ENCODE results near the gene IP6K1.
"Not testable (repeated sequence)": the region's sequence is repeated elsewhere in the genome, so short reads cannot be mapped to it uniquely, and the experiment has no call there.

The IP6K1 gene

DNA sequence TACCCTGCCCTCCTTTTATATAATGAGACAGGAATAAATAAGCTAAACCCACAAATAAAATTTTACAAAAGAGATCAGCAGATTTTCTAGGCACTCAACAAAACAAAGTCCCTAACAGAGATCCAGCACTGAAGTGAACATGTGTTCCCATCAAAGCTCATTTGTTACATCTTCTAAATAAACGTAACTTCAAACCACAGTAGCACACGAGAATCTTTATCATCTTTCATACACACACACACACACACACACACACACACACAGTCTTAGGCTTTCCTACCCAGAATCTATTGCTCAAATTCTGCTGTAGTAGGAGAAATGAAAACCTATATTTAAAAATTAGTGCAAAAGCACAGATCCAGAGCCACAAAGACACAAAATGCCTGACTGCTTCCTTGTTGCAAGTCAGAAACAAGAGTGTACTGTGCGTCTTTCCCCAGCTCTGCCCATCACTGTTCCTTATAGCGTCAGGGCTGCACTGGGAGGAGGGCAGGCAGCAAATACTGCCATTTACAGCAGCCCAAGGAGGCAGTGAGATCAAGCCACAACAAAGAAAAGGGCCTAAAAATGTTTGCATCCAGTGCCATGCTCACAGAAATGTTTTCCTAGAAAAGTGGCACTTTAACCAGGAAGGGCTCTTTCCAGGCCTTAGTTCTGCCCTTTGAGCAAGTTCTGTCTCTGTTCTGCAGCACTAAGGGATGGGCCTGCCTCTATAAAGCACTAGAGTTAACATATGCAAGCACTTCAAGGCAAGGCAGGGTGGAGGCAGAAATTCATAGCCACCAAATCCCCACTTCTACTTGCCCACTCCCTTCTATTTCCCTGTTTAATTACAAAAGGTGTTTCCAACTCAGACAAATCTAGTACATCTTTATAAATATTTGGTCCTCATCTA is 6.0 kb downstream of the IP6K1 start:
- no peaks in the 10 kb centered on the region for H3K9me3 ChIP-seq (ENCODE audit: control extremely low read depth in 1 of 5, control insufficient read depth in 4 of 5, insufficient read depth in 2 of 5, low read depth in 1 of 5, low read length in 4 of 5)
- ChIA-PET CTCF (interaction anchor here (0.6 to 1.4 kb wide), 3 partner anchors 22 to 36 kb away, joined by 3 to 4 read pairs (median 3); partner anchors contain the start of gene INKA1), POLR2A (interaction anchor here (0.7 kb wide), 1 partner anchor 49 kb away, joined by 4 read pairs; no protein-coding TSS in a partner anchor)
- DNase-seq: no peak
- peak overlapping the region in 1 of 2 experiments; percentile 2 for H3K27ac ChIP-seq (ENCODE audit: insufficient read depth in 1 of 2, low read depth in 1 of 2, low read length in 2 of 2, poor library complexity in 1 of 2, severe bottlenecking in 2 of 2)
- WGBS (ENCODE audit: insufficient coverage): 81% methylated on average over 2 of the region's 4 CpGs
- H3K27me3 ChIP-seq (replicated peaks in 2 of 5; ENCODE audit: control insufficient read depth in 4 of 5, insufficient read depth in 5 of 5, low read length in 4 of 5): no peaks in the 10 kb centered on the region
- H3K36me3 ChIP-seq (ENCODE audit: control insufficient read depth in 4 of 4, insufficient read depth in 4 of 4, low read length in 3 of 4): peaks cover 13 to 45% (median 26%) of the 10 kb centered on the region in 4 experiments
- no peak overlapping the region for H3K4me3 ChIP-seq (ENCODE audit: control insufficient read depth in 1 of 7, extremely low read depth in 1 of 7, insufficient read depth in 4 of 7, low read depth in 2 of 7, low read length in 6 of 7)
- peaks cover 0 to 14% (median 6%) of the 10 kb centered on the region in 4 experiments for H3K4me1 ChIP-seq (ENCODE audit: control extremely low read depth in 1 of 4, control insufficient read depth in 4 of 4, insufficient read depth in 4 of 4, low read length in 3 of 4)

DNA sequence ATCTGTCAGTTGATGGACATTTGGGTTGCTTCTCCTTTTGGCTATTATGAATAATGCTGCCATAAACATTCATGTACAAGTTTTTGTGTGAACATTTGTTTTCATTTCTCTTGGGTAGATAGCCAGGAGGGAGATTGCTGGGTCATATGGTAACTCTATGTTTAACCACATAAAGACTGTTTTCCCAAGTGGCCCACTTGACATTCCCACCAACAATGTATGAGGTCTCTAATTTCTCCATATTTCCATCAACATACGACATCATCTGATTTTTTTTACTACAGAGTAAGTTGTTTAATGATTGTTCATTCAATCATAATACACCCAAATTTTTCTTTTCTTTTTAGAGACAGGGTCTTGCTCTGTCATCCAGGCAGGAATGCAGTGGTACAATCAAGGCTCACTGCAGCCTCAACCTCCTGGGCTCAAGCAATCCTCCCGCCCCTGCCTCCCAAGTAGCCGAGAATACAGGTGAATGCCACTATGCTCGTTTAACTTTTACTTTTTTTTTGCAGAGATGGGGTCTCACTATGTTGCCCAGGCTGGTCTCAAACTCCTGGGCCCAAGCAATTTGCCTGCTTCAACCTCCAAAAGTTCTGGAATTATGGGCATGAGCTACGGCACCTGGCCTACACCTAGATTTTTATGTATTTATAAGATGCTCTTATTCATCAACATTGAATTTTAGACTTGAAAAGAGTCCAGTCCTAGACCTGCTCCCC is 6.8 kb downstream of the IP6K1 start:
- CTCF ChIA-PET: interaction anchor here (0.6 to 0.7 kb wide), 2 partner anchors 24 to 35 kb away, joined by 3 read pairs; partner anchors contain the start of gene INKA1
- Histone ChIP-seq H3K27me3 (replicated peaks in 2 of 5; ENCODE audit: control insufficient read depth in 4 of 5, insufficient read depth in 5 of 5, low read length in 4 of 5) (no peaks in the 10 kb centered on the region), H3K4me1 (ENCODE audit: control extremely low read depth in 1 of 4, control insufficient read depth in 4 of 4, insufficient read depth in 4 of 4, low read length in 3 of 4) (peaks cover 0 to 7% (median 0%) of the 10 kb centered on the region in 4 experiments), H3K27ac (ENCODE audit: insufficient read depth in 1 of 2, low read depth in 1 of 2, low read length in 2 of 2, poor library complexity in 1 of 2, severe bottlenecking in 2 of 2) (no peak overlapping the region), H3K4me3 (ENCODE audit: control insufficient read depth in 1 of 7, extremely low read depth in 1 of 7, insufficient read depth in 4 of 7, low read depth in 2 of 7, low read length in 6 of 7) (no peak overlapping the region), H3K9me3 (ENCODE audit: control extremely low read depth in 1 of 5, control insufficient read depth in 4 of 5, insufficient read depth in 2 of 5, low read depth in 1 of 5, low read length in 4 of 5) (no peaks in the 10 kb centered on the region), H3K36me3 (ENCODE audit: control insufficient read depth in 4 of 4, insufficient read depth in 4 of 4, low read length in 3 of 4) (peaks cover 13 to 48% (median 28%) of the 10 kb centered on the region in 4 experiments)
- POLR2A ChIA-PET: no interaction called here
- no peak for DNase-seq
- 96% methylated on average over 3 of the region's 5 CpGs for WGBS (ENCODE audit: insufficient coverage)

DNA sequence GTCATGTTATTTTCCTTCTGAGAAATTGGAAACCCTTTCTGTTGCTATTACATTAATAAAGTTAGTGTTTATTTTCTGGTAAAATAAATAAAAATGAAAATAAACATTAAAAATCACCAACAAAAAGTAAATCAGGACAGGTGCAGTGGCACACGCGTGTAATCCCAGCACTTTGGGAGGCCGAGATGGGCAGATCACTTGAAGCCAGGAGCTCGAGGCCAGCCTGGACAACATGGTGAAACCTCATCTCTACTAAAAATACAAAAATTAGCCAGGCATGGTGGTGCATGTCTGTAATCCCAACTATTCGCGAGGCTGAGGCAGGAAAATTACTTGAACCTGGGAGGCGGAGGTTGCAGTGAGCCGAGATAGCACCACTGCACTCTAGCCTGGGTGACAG is 10.2 kb downstream of the IP6K1 start:
- H3K4me1 ChIP-seq (ENCODE audit: control extremely low read depth in 1 of 4, control insufficient read depth in 4 of 4, insufficient read depth in 4 of 4, low read length in 3 of 4); H3K27me3 ChIP-seq (replicated peaks in 2 of 5; ENCODE audit: control insufficient read depth in 4 of 5, insufficient read depth in 5 of 5, low read length in 4 of 5); H3K9me3 ChIP-seq (ENCODE audit: control extremely low read depth in 1 of 5, control insufficient read depth in 4 of 5, insufficient read depth in 2 of 5, low read depth in 1 of 5, low read length in 4 of 5); POLR2A ChIA-PET; H3K4me3 ChIP-seq (ENCODE audit: control insufficient read depth in 1 of 7, extremely low read depth in 1 of 7, insufficient read depth in 4 of 7, low read depth in 2 of 7, low read length in 6 of 7); DNase-seq; H3K27ac ChIP-seq (ENCODE audit: insufficient read depth in 1 of 2, low read depth in 1 of 2, low read length in 2 of 2, poor library complexity in 1 of 2, severe bottlenecking in 2 of 2): not testable (repeated sequence)
- CTCF ChIA-PET: interaction anchor here (0.7 kb wide), 1 partner anchor 8 kb away, joined by 3 read pairs; no protein-coding TSS in a partner anchor
- peaks cover 5 to 41% (median 17%) of the 10 kb centered on the region in 4 experiments for H3K36me3 ChIP-seq (ENCODE audit: control insufficient read depth in 4 of 4, insufficient read depth in 4 of 4, low read length in 3 of 4)
- WGBS (ENCODE audit: insufficient coverage): 97% methylated on average over 8 of the region's 8 CpGs

DNA sequence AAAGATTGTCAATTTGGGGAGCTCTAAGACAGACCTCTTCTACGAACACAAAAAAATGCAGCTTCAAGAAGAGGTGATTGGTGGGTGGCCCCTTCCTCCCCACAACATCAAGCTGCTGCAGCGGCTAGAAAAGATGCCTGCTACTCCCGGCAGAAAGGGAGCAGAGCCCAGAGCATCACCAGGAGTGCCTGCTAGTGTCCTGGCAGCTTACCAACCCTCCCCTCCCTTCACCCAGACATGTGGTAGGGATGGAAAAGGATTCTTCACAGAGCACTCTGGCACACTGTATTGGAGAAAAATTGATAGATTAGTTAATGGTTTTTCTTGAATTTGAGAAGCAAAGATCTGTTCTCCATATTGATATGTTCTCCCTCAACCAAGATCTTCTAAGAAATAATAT is 10.8 kb downstream of the IP6K1 start:
- Histone ChIP-seq H3K9me3 (ENCODE audit: control extremely low read depth in 1 of 5, control insufficient read depth in 4 of 5, insufficient read depth in 2 of 5, low read depth in 1 of 5, low read length in 4 of 5) (no peaks in the 10 kb centered on the region), H3K27ac (ENCODE audit: insufficient read depth in 1 of 2, low read depth in 1 of 2, low read length in 2 of 2, poor library complexity in 1 of 2, severe bottlenecking in 2 of 2) (no peak overlapping the region), H3K27me3 (replicated peaks in 2 of 5; ENCODE audit: control insufficient read depth in 4 of 5, insufficient read depth in 5 of 5, low read length in 4 of 5) (no peaks in the 10 kb centered on the region), H3K4me3 (ENCODE audit: control insufficient read depth in 1 of 7, extremely low read depth in 1 of 7, insufficient read depth in 4 of 7, low read depth in 2 of 7, low read length in 6 of 7) (no peak overlapping the region), H3K4me1 (ENCODE audit: control extremely low read depth in 1 of 4, control insufficient read depth in 4 of 4, insufficient read depth in 4 of 4, low read length in 3 of 4) (peaks cover 0 to 3% (median 0%) of the 10 kb centered on the region in 4 experiments), H3K36me3 (ENCODE audit: control insufficient read depth in 4 of 4, insufficient read depth in 4 of 4, low read length in 3 of 4) (peaks cover 5 to 37% (median 15%) of the 10 kb centered on the region in 4 experiments)
- no CpG with 5 or more reads among the region's 3 CpGs for WGBS (ENCODE audit: insufficient coverage)
- POLR2A ChIA-PET: interaction anchor here (1.0 kb wide), 1 partner anchor 11 kb away, joined by 3 read pairs; the partner anchor contains the start of gene IP6K1
- CTCF ChIA-PET: interaction anchor here (0.7 to 1.1 kb wide), 2 partner anchors 9 to 18 kb away, joined by 3 to 4 read pairs; no protein-coding TSS in a partner anchor
- DNase-seq: no peak

DNA sequence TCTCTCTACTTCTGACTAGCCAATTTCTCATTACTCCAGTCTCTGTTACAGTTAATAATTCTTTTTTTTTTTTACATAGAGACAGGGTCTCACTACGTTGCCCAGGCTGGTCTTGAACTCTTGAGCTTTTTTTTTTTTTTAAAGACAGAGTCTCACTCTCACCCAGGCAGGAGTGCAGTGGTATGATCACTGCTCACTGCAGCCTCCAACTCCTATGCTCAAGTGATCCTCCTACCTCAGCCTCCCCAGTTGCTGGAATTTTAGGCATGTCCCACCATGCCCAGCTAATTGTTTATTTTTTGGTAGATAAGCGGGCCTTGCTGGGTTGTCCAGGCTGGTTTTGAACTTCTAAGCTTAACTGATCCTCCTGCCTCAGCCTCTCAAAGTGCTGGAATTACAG is 13.6 kb downstream of the IP6K1 start:
- CTCF ChIA-PET: interaction anchor here (0.9 to 2.9 kb wide), 4 partner anchors 11 to 103 kb away, joined by 3 to 12 read pairs (median 4); no protein-coding TSS in a partner anchor
- no peak for DNase-seq
- H3K27me3 ChIP-seq (replicated peaks in 2 of 5; ENCODE audit: control insufficient read depth in 4 of 5, insufficient read depth in 5 of 5, low read length in 4 of 5): no peaks in the 10 kb centered on the region
- POLR2A ChIA-PET: interaction anchor here (0.8 to 1.3 kb wide), 2 partner anchors 9 to 13 kb away, joined by 3 to 4 read pairs; partner anchors contain the start of gene IP6K1
- no peak overlapping the region for H3K27ac ChIP-seq (ENCODE audit: insufficient read depth in 1 of 2, low read depth in 1 of 2, low read length in 2 of 2, poor library complexity in 1 of 2, severe bottlenecking in 2 of 2)
- H3K36me3 ChIP-seq (ENCODE audit: control insufficient read depth in 4 of 4, insufficient read depth in 4 of 4, low read length in 3 of 4): peaks cover 3 to 30% (median 17%) of the 10 kb centered on the region in 4 experiments
- H3K9me3 ChIP-seq (ENCODE audit: control extremely low read depth in 1 of 5, control insufficient read depth in 4 of 5, insufficient read depth in 2 of 5, low read depth in 1 of 5, low read length in 4 of 5): no peaks in the 10 kb centered on the region
- no peaks in the 10 kb centered on the region for H3K4me1 ChIP-seq (ENCODE audit: control extremely low read depth in 1 of 4, control insufficient read depth in 4 of 4, insufficient read depth in 4 of 4, low read length in 3 of 4)
- H3K4me3 ChIP-seq (ENCODE audit: control insufficient read depth in 1 of 7, extremely low read depth in 1 of 7, insufficient read depth in 4 of 7, low read depth in 2 of 7, low read length in 6 of 7): no peak overlapping the region
- WGBS (ENCODE audit: insufficient coverage): 100% methylated on average over 1 of the region's 2 CpGs

DNA sequence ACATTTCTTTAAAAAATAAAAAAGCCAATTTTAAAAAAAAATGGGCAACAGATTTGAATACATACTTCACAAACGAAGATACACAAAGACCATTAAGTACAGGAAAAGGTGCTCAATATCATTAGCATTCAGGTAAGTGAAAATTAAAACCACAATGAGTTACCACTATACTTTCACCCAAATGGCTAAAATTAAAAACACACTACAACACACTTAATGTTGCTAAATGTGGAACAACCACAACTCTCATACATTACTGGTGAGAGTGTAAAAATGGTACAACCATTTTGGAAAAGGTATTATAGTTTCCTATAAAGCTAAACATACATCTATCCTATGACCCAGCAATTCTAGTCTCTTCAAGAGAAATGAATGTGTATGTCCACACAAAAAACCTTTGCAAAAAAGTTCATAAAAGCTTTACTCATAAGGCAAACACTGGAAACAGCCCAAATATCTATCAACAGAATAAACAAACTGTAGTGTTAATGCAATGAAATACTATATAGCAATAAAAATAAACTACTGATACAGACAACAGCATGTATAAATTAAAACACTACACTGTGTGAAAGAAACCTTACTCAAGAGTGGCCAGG is 14.9 kb downstream of the IP6K1 start:
- Histone ChIP-seq H3K36me3 (ENCODE audit: control insufficient read depth in 4 of 4, insufficient read depth in 4 of 4, low read length in 3 of 4) (peaks cover 3 to 22% (median 13%) of the 10 kb centered on the region in 4 experiments), H3K9me3 (ENCODE audit: control extremely low read depth in 1 of 5, control insufficient read depth in 4 of 5, insufficient read depth in 2 of 5, low read depth in 1 of 5, low read length in 4 of 5) (no peaks in the 10 kb centered on the region), H3K27me3 (replicated peaks in 2 of 5; ENCODE audit: control insufficient read depth in 4 of 5, insufficient read depth in 5 of 5, low read length in 4 of 5) (no peaks in the 10 kb centered on the region), H3K4me1 (ENCODE audit: control extremely low read depth in 1 of 4, control insufficient read depth in 4 of 4, insufficient read depth in 4 of 4, low read length in 3 of 4) (no peaks in the 10 kb centered on the region), H3K4me3 (ENCODE audit: control insufficient read depth in 1 of 7, extremely low read depth in 1 of 7, insufficient read depth in 4 of 7, low read depth in 2 of 7, low read length in 6 of 7) (no peak overlapping the region), H3K27ac (ENCODE audit: insufficient read depth in 1 of 2, low read depth in 1 of 2, low read length in 2 of 2, poor library complexity in 1 of 2, severe bottlenecking in 2 of 2) (no peak overlapping the region)
- DNase-seq: no peak
- 100% methylated on average over 1 of the region's 1 CpG for WGBS (ENCODE audit: insufficient coverage)
- POLR2A ChIA-PET: interaction anchor here (0.6 to 1.3 kb wide), 2 partner anchors 14 to 23 kb away, joined by 4 read pairs; partner anchors contain the start of gene IP6K1
- CTCF ChIA-PET: interaction anchor here (1.0 to 1.5 kb wide), 2 partner anchors 10 to 12 kb away, joined by 4 to 6 read pairs; no protein-coding TSS in a partner anchor
